ENCODE data around the gene PAK2. TPM values are rescaled to one million over a fixed set of nuclear protein-coding genes. Genes with fewer than 3 reads are reported as not detected.
"Not testable (repeated sequence)": the region's sequence is repeated elsewhere in the genome, so short reads cannot be mapped to it uniquely, and the experiment has no call there.

PAK2 gene
- total and polyA plus RNA-seq, 7 donors = 17.3 to 79.4 (median 44.3) TPM

GRCh38 chr3:196740481-196741248 is 1.0 kb downstream of the PAK2 start:
- intact Hi-C loops (cut with DNase I) = loop anchor here (2.0 to 10.0 kb wide), 3 partner anchors 54 to 202 kb away; partner anchors contain the start of gene NCBP2 (in 1 of the 2)
- Histone ChIP-seq H3K27ac (peak overlapping the region; percentile 91), H3K9me3 (no peaks in the 10 kb centered on the region), H3K27me3 (ENCODE audit: insufficient read depth in 3 of 3, low read length in 2 of 3) (no peaks in the 10 kb centered on the region), H3K36me3 (ENCODE audit: insufficient read depth in 1 of 2, low read depth in 1 of 2) (no peaks in the 10 kb centered on the region), H3K4me1 (peaks cover 25% of the 10 kb centered on the region), H3K4me3 (peak overlapping the region; percentile 78)
- DNase-seq (peak in 1 of 2 donors; percentile 16), ATAC-seq (peak in 3 of 4 donors; percentile 29 to 50 (median 29))
- WGBS, 3 donors = 0 to 1% (median 1%) methylated on average over 30 of the region's 30 CpGs
- TF ChIP-seq CTCF (IDR thresholded peaks at IDR 0.05) = no peak

- Histone ChIP-seq H3K36me3 (ENCODE audit: insufficient read depth in 1 of 2, low read depth in 1 of 2) (peaks cover 0 to 5% of the 10 kb centered on the region in 2 donors), H3K27ac (peak overlapping the region; percentile 91), H3K9me3 (no peaks in the 10 kb centered on the region), H3K4me3 (peak overlapping the region; percentile 78), H3K27me3 (ENCODE audit: insufficient read depth in 3 of 3, low read length in 2 of 3) (no peaks in the 10 kb centered on the region), H3K4me1 (peaks cover 25% of the 10 kb centered on the region)
- ATAC-seq (no peak), DNase-seq (no peak)
- WGBS, 3 donors = 18 to 26% (median 26%) methylated on average over 5 of the region's 5 CpGs
- intact Hi-C loops (cut with DNase I) = loop anchor here (2.0 to 10.0 kb wide), 3 partner anchors 53 to 201 kb away; partner anchors contain the start of gene NCBP2 (in 1 of the 2)
- no peak for TF ChIP-seq CTCF (IDR thresholded peaks at IDR 0.05)
Observed at GRCh38 chr3:196741249-196741889, 1.7 kb downstream of the PAK2 start.

GRCh38 chr3:196743569-196743968 is 3.9 kb downstream of the PAK2 start:
- H3K27ac ChIP-seq; H3K4me3 ChIP-seq; H3K27me3 ChIP-seq (ENCODE audit: insufficient read depth in 3 of 3, low read length in 2 of 3); H3K9me3 ChIP-seq; ATAC-seq; DNase-seq; H3K36me3 ChIP-seq (ENCODE audit: insufficient read depth in 1 of 2, low read depth in 1 of 2): not testable (repeated sequence)
- H3K4me1 ChIP-seq = peaks cover 25% of the 10 kb centered on the region
- 92 to 95% (median 94%) methylated on average over 10 of the region's 10 CpGs for WGBS, 3 donors
- intact Hi-C loops (cut with DNase I) = loop anchor here (10.0 kb wide), 2 partner anchors 51 to 71 kb away; no protein-coding TSS in a partner anchor

- no peak overlapping the region for H3K4me3 ChIP-seq
- DNase-seq (no peak), ATAC-seq (no peak)
- no peaks in the 10 kb centered on the region for H3K4me1 ChIP-seq
- H3K27ac ChIP-seq = no peak overlapping the region
- WGBS, 3 donors = 82 to 94% (median 93%) methylated on average over 8 of the region's 8 CpGs
- no peak for TF ChIP-seq CTCF (IDR thresholded peaks at IDR 0.05)
- H3K9me3 ChIP-seq = no peaks in the 10 kb centered on the region
- intact Hi-C loops (cut with DNase I) = loop anchor here (10.0 kb wide), 2 partner anchors 46 to 66 kb away; no protein-coding TSS in a partner anchor
- peaks cover 0 to 19% of the 10 kb centered on the region in 2 donors for H3K36me3 ChIP-seq (ENCODE audit: insufficient read depth in 1 of 2, low read depth in 1 of 2)
- no peaks in the 10 kb centered on the region for H3K27me3 ChIP-seq (ENCODE audit: insufficient read depth in 3 of 3, low read length in 2 of 3)
Observed at GRCh38 chr3:196749125-196749524, 9.5 kb downstream of the PAK2 start.

- ATAC-seq = no peak
- Histone ChIP-seq H3K4me1 (peaks cover 9% of the 10 kb centered on the region), H3K36me3 (ENCODE audit: insufficient read depth in 1 of 2, low read depth in 1 of 2) (peaks cover 0 to 13% of the 10 kb centered on the region in 2 donors), H3K9me3 (peaks cover 8% of the 10 kb centered on the region), H3K27ac (no peak overlapping the region), H3K4me3 (no peak overlapping the region), H3K27me3 (ENCODE audit: insufficient read depth in 3 of 3, low read length in 2 of 3) (no peaks in the 10 kb centered on the region)
- WGBS, 3 donors = 95 to 97% (median 96%) methylated on average over 7 to 8 of the region's 8 CpGs
- intact Hi-C loops (cut with DNase I) = no loop called here
- DNase-seq = no peak
- TF ChIP-seq CTCF (IDR thresholded peaks at IDR 0.05) = no peak
Observed at GRCh38 chr3:196753201-196753600, 13.5 kb downstream of the PAK2 start.
